ENCODE data around the gene MCM3AP. TPM values are rescaled to one million over a fixed set of nuclear protein-coding genes. Genes with fewer than 3 reads are reported as not detected.

Gene MCM3AP
- 107 TPM for total RNA-seq

- DNase-seq (ENCODE audit: low spot score): no peak
Observed at GRCh38 chr21:46285206-46285661, at the start of gene MCM3AP. Gene MCM3AP, minus strand, starts transcription at chr21:46285611. Its CDS starts 325 bp downstream, at chr21:46285286.

- DNase-seq (ENCODE audit: low spot score): no peak
Observed at GRCh38 chr21:46334351-46335140, 49.1 kb upstream of the MCM3AP start.

GRCh38 chr21:46329796-46330195, 44.4 kb upstream of the MCM3AP start:
- DNase-seq (ENCODE audit: low spot score): no peak

GRCh38 chr21:46328151-46328550, 42.7 kb upstream of the MCM3AP start:
- no peak for DNase-seq (ENCODE audit: low spot score)

GRCh38 chr21:46327711-46328110, 42.3 kb upstream of the MCM3AP start:
- DNase-seq (ENCODE audit: low spot score): no peak

GRCh38 chr21:46326110-46326703, 40.8 kb upstream of the MCM3AP start:
- no peak for DNase-seq (ENCODE audit: low spot score)

GRCh38 chr21:46325073-46325912, 39.9 kb upstream of the MCM3AP start:
- DNase-seq (ENCODE audit: low spot score): no peak

- peak; percentile 82 for DNase-seq (ENCODE audit: low spot score)
Observed at GRCh38 chr21:46324390-46325072, 39.1 kb upstream of the MCM3AP start.

GRCh38 chr21:46323710-46324389, 38.4 kb upstream of the MCM3AP start, which contains the start of the genes C21orf58 and PCNT:
Gene C21orf58, minus strand, starts transcription at chr21:46323870. Its CDS starts 1,132 bp downstream, at chr21:46322738.
Gene PCNT, plus strand, starts transcription at chr21:46324156. Its CDS starts 73 bp downstream, at chr21:46324229.
- DNase-seq (ENCODE audit: low spot score): peak; percentile 98

GRCh38 chr21:46323227-46323709, 37.9 kb upstream of the MCM3AP start:
- no peak for DNase-seq (ENCODE audit: low spot score)

- no peak for DNase-seq (ENCODE audit: low spot score)
Observed at GRCh38 chr21:46322351-46323226, 37.2 kb upstream of the MCM3AP start.

- no peak for DNase-seq (ENCODE audit: low spot score)
Observed at GRCh38 chr21:46320331-46320801, 35.0 kb upstream of the MCM3AP start.

GRCh38 chr21:46319186-46319585, 33.8 kb upstream of the MCM3AP start:
- DNase-seq (ENCODE audit: low spot score): no peak

- DNase-seq (ENCODE audit: low spot score): no peak
Observed at GRCh38 chr21:46318464-46318845, 33.0 kb upstream of the MCM3AP start.

GRCh38 chr21:46317710-46318463, 32.5 kb upstream of the MCM3AP start:
- DNase-seq (ENCODE audit: low spot score): peak; percentile 64

- no peak for DNase-seq (ENCODE audit: low spot score)
Observed at GRCh38 chr21:46316708-46317324, 31.4 kb upstream of the MCM3AP start.

- DNase-seq (ENCODE audit: low spot score): no peak
Observed at GRCh38 chr21:46314441-46315020, 29.1 kb upstream of the MCM3AP start.

GRCh38 chr21:46312949-46313348, 27.5 kb upstream of the MCM3AP start:
- no peak for DNase-seq (ENCODE audit: low spot score)
